ENCODE data around the gene CSNK1G1. TPM values are rescaled to one million over a fixed set of nuclear protein-coding genes. Genes with fewer than 3 reads are reported as not detected.
"Not testable (repeated sequence)": the region's sequence is repeated elsewhere in the genome, so short reads cannot be mapped to it uniquely, and the experiment has no call there.

CSNK1G1 gene
- total RNA-seq, 1 donor from 2014 or later = 23.6 TPM

DNA sequence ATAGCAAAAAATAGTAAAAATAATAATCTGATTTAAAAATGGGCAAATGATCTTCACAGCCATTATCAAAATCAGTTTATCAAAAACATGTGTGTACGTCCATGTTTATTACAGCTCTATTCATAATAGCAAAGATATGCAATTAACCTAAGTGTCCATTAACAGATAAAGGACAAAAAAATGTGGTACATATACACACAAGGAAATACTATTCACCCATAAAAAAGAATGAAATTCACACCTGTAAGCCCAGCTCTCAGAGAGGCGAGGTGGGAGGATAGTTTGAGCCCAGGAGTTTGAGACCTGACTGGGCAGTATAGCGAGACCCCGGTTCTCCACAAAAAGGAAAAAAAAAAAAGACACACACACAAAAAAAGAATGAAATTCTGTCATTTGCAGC, 110.6 kb downstream of the CSNK1G1 start:
- no peak for DNase-seq (ENCODE audit: low spot score)

DNA sequence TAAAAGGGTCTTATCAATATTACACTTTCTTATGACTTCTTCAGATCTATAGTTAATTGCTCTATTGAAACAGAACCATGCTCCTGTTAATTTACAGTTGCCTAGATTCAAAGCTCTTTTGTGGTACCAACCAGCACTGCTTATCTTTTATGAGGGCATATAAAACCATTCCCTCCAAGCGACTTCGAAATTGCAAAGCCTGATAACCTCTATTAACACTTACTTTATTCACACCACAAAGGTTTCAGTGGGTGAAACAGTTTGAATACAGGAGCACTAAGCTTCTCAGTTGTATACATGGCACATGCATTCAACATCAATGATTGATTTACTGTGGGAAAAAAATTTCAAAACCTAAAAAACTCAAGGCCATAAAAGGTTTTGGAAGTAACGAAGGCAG, 118.3 kb downstream of the CSNK1G1 start:
- DNase-seq (ENCODE audit: low spot score) = no peak

DNA sequence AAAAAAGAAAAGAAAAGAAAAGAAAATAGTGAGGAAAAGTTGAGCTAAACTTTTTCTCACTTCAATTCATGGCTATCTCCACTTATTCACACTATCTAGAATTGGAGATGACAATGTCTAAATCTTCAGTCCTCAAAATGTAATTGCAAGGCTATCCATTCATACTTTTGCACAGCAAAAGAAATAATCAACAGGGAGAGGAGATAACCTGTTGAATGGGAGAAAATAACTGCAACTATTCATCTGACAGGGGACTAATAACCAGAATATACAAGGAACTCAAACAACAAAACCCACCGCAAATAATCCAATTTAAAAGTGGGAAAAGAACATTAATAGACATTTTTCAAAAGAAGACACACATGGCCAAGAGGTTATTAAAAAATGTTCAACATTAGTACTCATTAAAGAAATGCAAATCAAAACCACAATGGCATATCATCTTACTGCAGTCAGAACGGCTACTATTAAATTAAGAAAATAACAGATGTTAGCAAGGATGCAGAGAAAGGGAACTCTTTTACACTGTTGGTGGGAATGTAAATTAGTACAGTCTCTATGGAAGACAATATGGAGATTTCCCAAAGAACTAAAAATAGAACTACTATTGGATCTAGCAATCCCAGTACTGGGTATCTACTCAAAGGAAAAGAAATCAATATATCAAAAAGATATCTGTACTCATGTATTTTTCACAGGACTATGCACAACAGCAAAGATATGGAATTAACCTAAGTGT, 119.6 kb downstream of the CSNK1G1 start:
- no peak for DNase-seq (ENCODE audit: low spot score)

DNA sequence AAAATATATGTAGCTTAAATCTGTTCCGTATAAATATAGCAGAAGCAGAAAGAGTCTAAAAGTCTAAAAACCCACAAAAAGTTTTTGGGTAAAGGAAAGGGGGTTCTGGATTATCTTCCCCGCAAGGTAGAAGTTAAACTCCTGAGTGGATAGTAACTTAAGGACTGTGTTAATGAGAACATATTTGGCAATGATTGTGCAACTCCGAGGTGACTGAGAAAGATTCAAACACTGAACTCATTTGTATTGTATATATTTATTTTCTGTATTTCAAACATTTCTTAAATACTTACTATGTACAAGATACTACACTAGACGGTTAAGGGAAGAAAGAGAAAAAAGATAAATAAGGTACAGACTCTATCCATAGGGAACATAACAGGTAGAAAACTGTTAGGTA, 120.4 kb downstream of the CSNK1G1 start:
- no peak for DNase-seq (ENCODE audit: low spot score)

DNA sequence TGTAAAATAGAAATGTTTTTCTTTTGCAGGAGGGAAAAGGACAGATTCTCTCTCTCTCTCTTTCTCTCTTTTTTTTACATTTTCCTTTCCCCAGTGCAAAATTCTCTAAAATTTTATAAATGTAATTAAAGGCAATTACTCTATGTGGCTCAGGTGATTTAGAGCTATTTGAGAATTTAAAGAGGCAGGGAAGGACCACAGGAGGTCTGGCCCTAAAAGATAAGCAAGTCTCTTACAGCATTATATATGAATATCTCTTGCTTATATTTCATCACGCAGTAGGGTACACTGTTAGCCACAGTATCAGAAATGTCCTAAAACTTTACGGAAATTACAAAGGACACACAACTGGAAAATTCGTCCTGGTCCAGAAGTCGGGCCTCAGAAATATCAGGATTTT, 122.7 kb downstream of the CSNK1G1 start:
- DNase-seq (ENCODE audit: low spot score) = no peak

DNA sequence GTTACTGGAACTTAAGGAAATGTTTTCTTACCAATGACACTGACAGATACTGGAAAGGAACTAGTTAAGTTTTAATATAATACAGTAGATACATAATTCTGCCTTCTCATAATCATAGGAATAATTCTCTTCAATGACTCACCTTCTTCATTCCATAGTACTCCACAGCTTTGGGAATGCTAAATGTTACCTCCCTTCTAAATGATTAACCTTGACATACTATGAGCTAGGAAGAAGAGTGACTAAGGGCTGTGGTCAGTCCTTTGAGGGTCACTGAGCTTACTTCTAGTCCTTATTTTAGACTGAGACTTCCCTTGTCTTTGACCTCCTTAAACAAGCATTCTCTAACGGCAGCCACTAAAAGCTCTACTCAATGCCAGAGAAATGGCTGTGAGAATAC, 123.6 kb downstream of the CSNK1G1 start:
- DNase-seq (ENCODE audit: low spot score) = no peak

DNA sequence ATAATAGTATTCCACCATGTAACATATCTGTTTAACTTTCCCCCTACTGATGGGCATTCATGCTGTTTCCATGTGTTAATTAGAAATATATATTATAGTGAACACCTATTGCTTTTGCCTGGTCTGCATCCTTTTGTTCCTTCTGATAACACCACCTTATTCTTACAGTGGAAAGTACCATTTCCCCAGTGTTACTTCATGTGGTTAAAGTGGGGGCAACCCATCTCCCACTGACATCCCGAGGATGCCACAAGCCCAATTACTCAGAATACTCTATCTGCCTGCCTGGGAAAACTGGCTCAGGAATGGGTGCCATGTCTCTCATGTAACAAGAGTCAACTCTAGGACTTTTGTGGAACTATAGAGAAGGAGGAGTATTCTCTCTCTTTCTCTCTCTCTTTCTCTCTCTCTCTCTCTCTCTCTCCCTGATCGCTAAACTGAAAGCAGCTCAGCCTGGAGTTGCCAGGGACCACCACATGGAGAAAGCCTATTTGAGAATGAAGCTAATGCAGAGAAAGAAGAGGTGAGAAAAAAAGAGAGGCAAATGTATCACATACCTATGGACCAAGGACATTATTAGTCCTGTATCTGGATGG, 126.7 kb downstream of the CSNK1G1 start:
- no peak for DNase-seq (ENCODE audit: low spot score)

DNA sequence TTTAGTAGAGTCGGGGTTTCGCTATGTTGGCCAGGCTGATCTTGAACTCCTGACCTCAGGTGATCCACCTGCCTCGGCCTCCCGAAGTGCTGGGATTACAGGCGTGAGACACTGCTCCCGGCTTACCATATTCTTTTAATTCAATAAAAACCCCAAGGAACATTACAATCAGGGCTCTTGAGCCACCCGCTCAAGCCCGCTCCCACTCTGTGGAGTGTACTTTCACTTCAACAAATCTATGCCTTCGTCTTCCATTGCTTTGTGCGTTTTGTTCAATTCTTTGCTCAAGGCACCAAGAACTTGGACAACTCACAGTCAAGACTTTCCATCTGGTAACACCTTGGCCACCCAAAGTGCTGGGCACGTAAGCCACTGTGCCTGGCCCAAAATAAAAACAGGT, 130.2 kb downstream of the CSNK1G1 start:
- no peak for DNase-seq (ENCODE audit: low spot score)

DNA sequence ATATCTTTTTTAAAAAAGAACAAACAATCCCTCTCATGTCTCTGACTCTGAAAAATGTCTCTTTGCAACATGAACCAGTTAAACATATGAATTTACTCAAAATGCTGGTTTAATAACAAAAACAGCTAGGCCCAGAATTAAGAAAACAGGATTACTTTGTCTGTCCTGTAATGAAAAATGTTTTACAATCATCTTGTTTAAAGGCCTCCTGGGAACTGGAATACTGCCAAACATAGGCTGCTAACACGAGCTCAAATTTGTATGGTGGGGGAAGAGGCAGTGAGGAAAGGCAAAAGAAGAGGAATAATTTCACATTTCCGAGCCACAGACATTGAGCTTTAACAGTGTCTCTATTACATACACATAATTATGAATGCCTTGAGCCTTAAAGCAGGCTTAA, 131.5 kb downstream of the CSNK1G1 start:
- peak; percentile 86 for DNase-seq (ENCODE audit: low spot score)

DNA sequence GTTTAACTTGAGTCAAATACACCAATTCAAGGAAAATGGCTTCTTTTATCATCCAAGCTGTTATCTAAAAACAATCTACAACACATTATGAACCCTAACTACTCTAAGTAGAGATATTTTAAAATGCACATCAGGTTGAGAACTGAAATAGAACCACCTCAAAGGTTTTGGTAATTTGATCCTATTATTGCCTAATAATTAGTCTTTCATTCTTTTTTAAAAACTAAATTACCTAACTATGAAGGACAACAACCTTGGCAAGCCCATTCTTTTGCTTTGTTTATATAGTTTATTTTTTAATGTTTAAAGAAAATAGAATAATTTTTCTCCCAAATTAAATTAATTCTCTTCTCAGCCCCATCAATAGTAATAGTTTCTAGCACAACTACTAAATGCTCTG, 132.1 kb downstream of the CSNK1G1 start:
- no peak for DNase-seq (ENCODE audit: low spot score)

DNA sequence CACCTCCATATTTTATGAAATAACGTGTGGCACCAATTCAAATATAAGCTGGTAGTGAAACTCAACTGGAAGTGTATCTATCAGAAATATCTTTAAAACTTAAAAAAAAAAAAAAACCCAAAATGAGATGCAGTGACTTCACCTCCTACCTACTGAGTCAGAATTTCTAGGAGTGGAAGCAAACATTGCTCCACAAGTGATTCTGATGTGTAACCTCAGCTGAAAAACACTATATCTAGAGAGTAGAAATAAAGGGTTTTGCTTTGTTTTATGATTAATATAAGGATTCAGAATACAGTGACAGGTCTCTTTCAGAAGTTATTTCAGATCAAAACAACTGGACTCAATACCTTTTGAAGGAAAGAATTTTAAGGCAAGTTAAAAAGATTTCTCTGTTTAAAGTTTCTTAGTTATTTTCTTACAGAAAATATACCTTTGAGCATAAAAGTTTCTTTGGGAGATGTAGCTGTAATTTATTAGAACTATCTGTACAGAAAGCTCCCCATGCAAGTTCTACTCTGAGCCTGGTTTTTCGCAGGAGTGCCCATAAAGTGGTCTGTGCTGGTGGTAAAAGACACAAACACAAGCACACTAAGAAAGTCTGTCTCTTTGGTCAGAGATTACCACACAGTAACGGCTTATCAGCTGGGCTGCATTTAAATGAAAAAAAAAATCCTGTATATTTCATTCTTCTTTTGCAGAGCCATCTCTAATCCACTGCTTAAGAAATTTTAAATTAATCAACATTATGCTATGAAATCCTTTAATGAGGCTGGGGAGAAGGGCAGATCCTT, 133.2 kb downstream of the CSNK1G1 start:
- peak; percentile 23 for DNase-seq (ENCODE audit: low spot score)

DNA sequence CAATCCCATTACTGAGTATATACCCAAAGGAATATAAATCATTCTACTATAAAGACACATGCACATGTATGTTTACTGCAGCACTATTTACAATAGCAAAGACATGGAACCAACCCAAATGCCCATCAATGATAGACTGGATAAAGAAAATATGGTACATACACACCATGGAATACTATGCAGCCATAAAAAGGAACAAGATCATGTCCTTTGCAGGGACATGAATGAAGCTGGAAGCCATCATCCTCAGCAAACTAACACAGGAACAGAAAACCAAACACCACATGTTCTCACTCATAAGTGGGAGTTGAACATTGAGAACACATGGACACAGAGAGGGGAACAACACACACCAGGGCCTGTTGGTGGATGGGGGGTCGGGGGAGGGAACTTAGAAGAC, 134.1 kb downstream of the CSNK1G1 start:
- DNase-seq (ENCODE audit: low spot score) = not testable (repeated sequence)

DNA sequence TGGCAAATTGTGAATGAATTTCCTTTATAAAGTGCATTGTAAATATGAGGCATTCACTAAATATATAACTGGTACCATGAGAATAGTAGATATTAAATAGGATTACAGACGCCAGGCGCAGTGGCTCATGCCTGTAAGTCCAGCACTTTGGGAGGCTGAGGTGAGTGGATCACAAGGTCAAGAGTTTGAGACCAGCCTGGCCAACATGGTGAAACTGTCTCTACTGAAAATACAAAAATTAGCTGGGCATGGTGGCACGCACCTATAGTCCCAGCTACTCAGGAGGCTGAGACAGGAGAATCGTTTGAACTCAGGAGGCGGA, 138.6 kb downstream of the CSNK1G1 start:
- not testable (repeated sequence) for DNase-seq (ENCODE audit: low spot score)

DNA sequence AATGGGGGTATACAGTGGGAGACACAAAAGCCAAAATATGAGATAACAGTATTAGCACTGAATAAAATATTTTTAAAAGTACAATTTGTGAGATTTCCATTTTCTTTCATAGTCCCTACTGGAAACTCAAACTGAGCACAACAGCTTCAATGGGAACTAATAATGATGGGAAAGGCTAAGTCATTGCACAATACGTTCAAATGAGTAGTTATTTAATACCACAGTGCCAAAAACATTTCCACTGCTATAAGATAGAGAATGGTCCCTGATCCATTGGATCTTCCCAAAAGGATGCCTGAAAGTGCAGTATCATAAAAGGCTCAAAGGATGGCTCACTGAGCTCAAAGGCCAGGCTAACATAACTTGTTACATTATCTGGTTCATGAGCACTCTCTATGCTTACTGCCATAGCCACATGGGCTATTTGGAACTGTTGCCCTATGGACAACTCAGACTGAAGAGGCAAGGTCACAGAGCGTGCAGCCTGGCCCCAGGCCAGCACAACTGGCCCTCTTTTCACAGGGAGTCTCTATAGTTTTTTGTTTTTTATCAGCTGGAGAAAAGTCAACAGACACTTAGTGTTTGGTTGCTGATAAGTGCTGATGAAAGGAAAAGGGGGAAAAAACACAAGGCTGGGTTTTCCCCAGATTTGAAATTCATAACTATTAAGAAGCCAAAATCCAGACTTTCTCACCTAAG, 139.1 kb downstream of the CSNK1G1 start:
- DNase-seq (ENCODE audit: low spot score) = no peak

DNA sequence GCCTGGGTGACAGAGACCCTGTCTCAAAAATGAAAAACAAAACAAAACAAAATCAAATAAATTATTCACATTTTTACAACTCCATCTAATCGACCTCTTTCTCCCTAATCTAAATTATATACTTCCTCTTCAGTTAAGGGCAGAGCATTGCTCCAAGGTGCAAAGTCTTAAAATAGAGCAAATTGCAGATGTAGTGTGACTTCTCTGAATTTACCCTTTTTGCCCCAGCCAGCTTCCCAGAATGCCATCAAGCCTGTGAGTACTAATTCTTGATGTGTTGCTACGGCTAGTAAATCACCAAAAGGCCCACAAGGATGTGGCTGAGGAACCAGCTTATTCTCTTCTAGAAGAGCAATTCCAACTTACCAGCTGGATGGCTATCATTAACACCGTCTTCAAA, 139.8 kb downstream of the CSNK1G1 start:
- no peak for DNase-seq (ENCODE audit: low spot score)

DNA sequence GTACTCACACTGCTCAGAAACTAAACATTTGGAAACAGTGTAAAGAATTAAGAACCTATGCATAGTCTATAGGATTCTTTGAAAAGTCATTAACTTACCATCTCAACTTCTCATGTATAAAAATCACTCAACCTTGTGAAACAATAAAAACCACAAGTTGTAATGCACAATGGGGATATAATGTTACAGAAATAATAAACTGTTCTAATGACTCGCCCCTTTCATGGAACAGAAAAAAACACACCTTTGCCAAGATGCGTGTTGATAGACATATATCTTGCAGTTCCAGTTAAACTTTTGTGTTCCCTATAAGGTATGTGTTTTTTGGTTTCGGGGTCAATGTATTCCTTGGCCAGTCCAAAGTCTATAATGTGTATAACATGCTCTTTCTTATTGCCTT, 142.3 kb downstream of the CSNK1G1 start:
- no peak for DNase-seq (ENCODE audit: low spot score)

DNA sequence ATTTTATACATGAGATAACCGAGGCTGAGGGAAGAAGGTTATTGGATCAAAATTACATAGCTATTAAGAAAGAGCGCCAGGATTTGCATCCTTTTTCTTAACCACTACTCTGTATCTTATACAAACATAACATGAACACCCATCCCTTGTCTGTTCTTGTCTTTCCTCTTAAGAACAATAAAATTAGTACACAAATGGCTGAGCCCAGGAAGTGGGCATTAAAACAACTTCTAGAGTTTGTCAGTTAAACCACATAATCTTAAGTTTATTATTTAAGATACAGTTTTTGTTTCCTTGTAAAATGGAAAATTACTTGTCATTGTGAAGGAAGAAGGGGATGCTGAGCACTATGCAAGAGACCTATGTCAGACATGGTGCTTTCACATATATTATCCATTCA, 144.3 kb downstream of the CSNK1G1 start:
- no peak for DNase-seq (ENCODE audit: low spot score)

DNA sequence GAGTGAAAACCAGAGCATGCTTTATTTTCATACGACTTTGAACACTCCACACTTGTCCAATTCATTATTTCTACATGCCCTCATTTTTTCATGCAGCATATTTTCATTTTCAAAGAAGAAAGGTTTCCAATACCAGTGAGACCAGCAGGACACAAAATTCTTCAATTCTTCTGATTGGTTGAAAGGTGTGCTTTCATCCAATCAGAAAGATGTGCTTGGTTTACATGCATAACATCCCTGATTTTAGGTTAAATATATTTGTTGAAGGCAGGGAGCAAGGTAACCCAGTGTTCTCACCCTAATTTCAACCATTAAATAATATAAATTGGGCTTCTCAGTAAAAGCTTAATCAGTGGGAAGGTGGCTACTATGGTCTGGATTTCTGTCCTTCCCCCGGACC, 145.6 kb downstream of the CSNK1G1 start:
- no peak for DNase-seq (ENCODE audit: low spot score)

DNA sequence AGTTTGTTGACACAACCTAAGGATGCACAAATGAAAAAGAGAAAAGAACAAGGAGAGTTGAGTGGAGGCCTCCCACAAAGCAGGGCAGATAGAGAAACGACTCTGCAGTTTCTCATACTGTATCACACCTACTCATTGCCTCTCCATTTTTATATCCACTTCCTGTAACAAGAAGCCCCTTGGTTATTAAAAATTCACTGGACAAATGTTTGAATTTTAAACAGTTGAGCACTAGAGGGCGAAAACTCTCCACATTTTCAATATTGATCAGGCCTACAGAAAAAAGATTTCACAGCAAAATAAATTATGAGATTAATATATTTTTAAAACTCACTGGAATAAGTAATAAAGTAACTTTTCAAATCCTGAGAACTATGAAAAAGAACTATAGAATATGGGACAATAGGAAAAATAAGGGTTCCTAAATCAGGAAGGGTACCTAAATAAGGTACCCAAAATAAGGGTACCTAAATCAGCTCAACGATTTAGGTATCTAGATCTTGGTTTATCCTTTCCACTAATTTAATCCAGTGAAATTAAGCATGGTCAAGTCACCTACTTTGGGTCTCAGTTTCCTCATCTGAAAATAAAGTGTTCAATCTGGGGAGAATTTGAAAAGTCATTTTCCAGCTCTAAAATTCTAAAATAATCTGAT, 146.2 kb downstream of the CSNK1G1 start:
- DNase-seq (ENCODE audit: low spot score) = peak; percentile 49

DNA sequence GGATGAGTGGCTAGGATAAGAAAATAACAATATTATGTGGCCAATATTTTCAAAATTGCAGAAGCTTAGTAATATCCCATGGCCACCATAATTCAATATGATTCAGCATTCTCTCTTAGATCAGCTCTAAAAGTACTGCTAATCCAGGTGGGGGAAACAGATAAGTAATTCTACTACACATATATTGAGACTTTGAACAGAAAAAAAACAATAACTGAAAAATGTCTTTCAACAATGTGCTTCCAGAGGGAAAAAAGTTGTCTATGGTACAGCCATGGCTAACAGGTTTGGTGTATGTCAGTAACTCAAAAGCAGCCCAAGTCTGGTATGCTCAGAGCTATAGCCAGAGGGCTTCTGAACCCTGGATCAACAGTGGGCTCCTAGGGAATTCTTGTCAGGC, 150.8 kb downstream of the CSNK1G1 start:
- no peak for DNase-seq (ENCODE audit: low spot score)

DNA sequence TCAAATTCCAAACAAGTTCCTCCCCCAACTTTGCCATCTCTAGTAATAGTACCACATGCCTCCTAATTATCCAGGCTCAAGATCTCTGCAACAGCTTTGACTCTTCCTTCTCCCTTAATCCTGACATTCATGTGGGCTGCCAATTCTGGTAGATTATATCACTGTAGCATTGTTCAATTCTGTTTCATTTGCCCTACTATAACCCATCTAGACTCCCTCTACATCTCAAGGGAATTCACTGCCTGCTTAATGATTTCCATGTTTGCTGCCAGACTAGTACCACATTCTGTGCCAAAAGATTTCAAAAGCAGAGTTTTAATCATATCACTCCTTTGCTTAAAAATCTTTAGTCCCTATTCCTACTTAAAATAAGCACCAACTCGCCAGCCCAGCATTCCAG, 158.5 kb downstream of the CSNK1G1 start:
- no peak for DNase-seq (ENCODE audit: low spot score)

DNA sequence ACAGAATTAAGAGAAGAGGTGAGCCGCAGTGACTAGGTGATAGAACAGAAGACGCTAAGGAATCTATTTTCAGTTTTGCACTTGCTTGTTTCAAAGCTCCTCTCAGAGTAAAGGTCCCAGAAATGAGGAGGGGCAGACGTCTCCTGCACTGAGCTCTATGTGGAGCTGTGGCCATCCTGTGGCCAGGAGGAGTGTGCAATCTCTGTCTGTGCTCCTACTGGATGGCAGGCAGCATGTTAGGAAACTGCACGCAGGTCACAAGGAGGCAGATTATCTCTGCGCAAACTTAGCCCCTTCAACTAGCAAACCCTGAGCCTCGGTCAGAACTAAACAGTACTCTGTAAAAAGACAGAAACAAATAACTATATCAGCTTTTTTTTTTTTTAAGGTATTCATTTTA, 162.0 kb downstream of the CSNK1G1 start:
- DNase-seq (ENCODE audit: low spot score) = no peak
